ENCODE data around the gene ZBTB45. TPM values are rescaled to one million over a fixed set of nuclear protein-coding genes. Genes with fewer than 3 reads are reported as not detected.

The ZBTB45 gene
- total RNA-seq (2022), result 14.6 and 14.8 TPM in 2 replicates
- Bru-seq, nascent RNA, result percentile 63 among the genes with signal in this experiment
- BruChase-seq, experiment 1, labeled RNA remaining after a 2-hour chase, result percentile 72 among the genes with signal in this experiment
- percentile 64 among the genes with signal in this experiment for BruChase-seq, experiment 2, labeled RNA remaining after a 6-hour chase
- long read RNA-seq, transcript ZBTB45-202 (3 exons, 2,541 nt), result major isoform, 11 of 14 reads
- long read RNA-seq, partial matches to known transcripts, result 1 of 14 reads
- long read RNA-seq, other reads (novel, unspliced or antisense), result 1 of 14 reads

DNA sequence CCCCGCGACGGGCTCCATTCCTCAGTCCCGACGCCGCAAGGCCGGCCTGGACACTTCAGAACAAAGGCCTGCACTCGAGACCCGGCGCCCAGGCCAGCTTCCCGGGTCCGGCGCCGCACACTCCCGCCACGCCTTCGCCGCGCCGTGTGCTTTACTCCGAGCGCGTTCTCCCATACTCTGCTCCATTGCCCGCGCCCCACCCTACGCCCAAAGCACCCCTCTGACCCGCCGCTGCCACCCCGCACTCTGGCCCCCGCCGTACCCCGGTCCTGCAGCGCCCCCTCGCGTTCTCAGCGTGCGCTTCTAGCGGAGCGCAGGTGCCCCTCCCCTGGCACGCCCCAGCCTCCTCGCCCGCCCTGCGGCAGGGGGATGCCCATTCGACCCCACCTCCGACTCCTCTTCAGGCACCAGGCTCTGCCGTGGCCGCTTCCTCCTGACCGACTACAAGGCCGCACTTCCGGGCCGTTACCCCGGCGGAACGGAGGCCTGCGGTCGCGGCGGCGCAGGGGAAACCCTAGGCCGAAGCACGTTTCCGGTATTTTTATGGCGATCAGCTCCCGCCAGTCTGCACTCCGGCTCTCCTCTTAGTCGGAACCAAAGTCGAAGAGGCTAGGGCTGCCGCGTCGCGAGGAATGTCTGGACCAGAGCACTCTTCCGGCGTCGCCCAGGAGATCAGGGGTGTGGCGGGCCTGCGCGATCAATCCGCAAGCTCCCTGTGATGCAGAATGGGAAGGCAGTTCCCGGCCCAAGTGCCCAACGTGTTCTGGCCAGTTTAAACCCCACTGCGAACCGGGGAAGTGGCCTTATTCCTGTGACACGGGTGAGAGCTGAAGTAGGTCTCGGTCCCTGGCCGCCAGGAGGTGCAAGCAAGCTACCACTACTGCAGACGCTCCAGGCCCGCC is at the start of gene ZBTB45:
ZBTB45 (minus strand) TSS at position 456 of the 902 bp plus-strand sequence. CDS start 2,137 bp downstream, outside the sequence.
- Mint-ChIP-seq H3K4me3 (ENCODE audit: unreplicated experiment) (peak within 1 kb of the TSS; percentile 85), H3K36me3 (ENCODE audit: insufficient read depth, unreplicated experiment) (peaks cover 34% of the 10 kb centered on the region), H3K4me1 (ENCODE audit: low read depth, unreplicated experiment) (peaks cover 20% of the 10 kb centered on the region), H3K27me3 (ENCODE audit: insufficient read depth, unreplicated experiment) (no peaks in the 10 kb centered on the region), H3K27ac (ENCODE audit: unreplicated experiment) (peak within 1 kb of the TSS; percentile 85), H3K9me3 (ENCODE audit: unreplicated experiment) (no peaks in the 10 kb centered on the region)
- BruUV-seq (replicated peaks), result TSS peak; percentile 40
- peak; percentile 94 to 95 for DNase-seq
- Histone ChIP-seq H3K4me1 (peaks cover 13% of the 10 kb centered on the region), H3K36me3 (ENCODE audit: control insufficient read depth, insufficient read depth, low read length) (peaks cover 3% of the 10 kb centered on the region; the same call in 1 of the 2 replicates), H3K9me3 (no peaks in the 10 kb centered on the region), H3K27me3 (replicated peaks; ENCODE audit: control insufficient read depth, insufficient read depth, low read length) (no peaks in the 10 kb centered on the region), H3K4me3 (ENCODE audit: low read depth, low read length) (peak within 1 kb of the TSS; percentile 55)
- ChIA-PET CTCF (interaction anchor here (0.9 to 2.2 kb wide), 11 partner anchors 15 to 157 kb away, joined by 3 to 22 read pairs (median 4); partner anchors contain the start of genes CHMP2A, TRIM28, ZNF324B and ZNF497), POLR2A (interaction anchor here (0.6 to 2.2 kb wide), 8 partner anchors 18 to 280 kb away, joined by 3 to 37 read pairs (median 4); partner anchors contain the start of genes TRIM28, UBE2M and ZNF584)
- TF ChIP-seq, protein P1, sequence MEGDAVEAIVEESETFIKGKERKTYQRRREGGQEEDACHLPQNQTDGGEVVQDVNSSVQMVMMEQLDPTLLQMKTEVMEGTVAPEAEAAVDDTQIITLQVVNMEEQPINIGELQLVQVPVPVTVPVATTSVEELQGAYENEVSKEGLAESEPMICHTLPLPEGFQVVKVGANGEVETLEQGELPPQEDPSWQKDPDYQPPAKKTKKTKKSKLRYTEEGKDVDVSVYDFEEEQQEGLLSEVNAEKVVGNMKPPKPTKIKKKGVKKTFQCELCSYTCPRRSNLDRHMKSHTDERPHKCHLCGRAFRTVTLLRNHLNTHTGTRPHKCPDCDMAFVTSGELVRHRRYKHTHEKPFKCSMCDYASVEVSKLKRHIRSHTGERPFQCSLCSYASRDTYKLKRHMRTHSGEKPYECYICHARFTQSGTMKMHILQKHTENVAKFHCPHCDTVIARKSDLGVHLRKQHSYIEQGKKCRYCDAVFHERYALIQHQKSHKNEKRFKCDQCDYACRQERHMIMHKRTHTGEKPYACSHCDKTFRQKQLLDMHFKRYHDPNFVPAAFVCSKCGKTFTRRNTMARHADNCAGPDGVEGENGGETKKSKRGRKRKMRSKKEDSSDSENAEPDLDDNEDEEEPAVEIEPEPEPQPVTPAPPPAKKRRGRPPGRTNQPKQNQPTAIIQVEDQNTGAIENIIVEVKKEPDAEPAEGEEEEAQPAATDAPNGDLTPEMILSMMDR (IDR thresholded peaks at IDR 0.05; ENCODE audit: insufficient read depth in 1 of 2, low read depth in 1 of 2, low read length in 1 of 2, severe bottlenecking in 1 of 2, unreplicated experiment in 1 of 2), result peak; percentile 64 to 93
- intact Hi-C loops (cut with micrococcal nuclease; ENCODE audit: unreplicated experiment), result loop anchor here (1.0 to 2.0 kb wide), 8 partner anchors 19 to 191 kb away; partner anchors contain the start of genes RPS5, TRIM28, UBE2M and ZNF324

DNA sequence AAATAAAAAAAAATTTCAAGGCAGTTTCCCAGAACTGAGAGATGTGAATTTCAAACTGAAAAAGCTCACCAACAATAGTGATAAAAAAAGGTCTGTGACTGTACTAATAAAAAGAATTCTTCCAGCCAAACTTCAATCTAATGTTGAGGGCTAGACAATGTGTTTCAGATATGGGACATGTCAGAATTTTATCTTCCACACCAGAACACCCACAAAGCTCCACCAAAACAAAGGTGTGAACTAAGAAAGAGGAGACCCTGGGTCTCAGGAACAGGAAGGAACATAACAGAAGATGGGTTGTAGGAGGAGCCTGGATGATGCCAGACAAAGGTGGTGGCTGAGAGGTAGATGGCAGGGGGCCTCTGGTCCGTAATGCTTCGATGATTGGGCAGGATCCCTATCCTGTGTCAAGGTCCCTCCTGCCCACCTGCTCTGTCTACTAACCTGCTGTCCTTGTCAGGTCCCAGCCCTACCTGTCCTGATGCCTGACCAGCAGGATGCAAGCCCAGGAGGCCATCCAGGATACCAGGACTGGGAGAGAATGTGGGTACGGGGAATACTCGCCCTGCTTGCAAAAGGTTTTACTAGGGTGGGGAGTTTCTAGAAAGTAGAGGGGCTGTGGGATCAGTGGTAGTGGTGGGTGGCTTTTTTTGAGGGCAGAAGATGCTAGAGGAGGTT is 49.0 kb upstream of the ZBTB45 start:
- Mint-ChIP-seq H3K4me3 (ENCODE audit: unreplicated experiment) (no peak overlapping the region), H3K4me1 (ENCODE audit: low read depth, unreplicated experiment) (peaks cover 21% of the 10 kb centered on the region)

More for the DNA sequence above, 49.0 kb upstream of the ZBTB45 start:
- H3K27me3 ChIP-seq (replicated peaks; ENCODE audit: control insufficient read depth, insufficient read depth, low read length), result no peaks in the 10 kb centered on the region
- peaks cover 58% of the 10 kb centered on the region for H3K36me3 Mint-ChIP-seq (ENCODE audit: insufficient read depth, unreplicated experiment)
- no peak overlapping the region for H3K4me3 ChIP-seq (ENCODE audit: low read depth, low read length)
- H3K9me3 Mint-ChIP-seq (ENCODE audit: unreplicated experiment), result no peaks in the 10 kb centered on the region
- H3K36me3 ChIP-seq (ENCODE audit: control insufficient read depth, insufficient read depth, low read length), result no peaks in the 10 kb centered on the region; the same call in 1 of the 2 replicates
- no peaks in the 10 kb centered on the region for H3K4me1 ChIP-seq
- POLR2A ChIA-PET, result no interaction called here
- BruUV-seq (replicated peaks), result no TSS peak
- intact Hi-C loops (cut with micrococcal nuclease; ENCODE audit: unreplicated experiment), result no loop called here
- H3K27me3 Mint-ChIP-seq (ENCODE audit: insufficient read depth, unreplicated experiment), result no peaks in the 10 kb centered on the region
- H3K27ac Mint-ChIP-seq (ENCODE audit: unreplicated experiment), result no peak overlapping the region
- TF ChIP-seq, protein P1 (IDR thresholded peaks at IDR 0.05; ENCODE audit: insufficient read depth in 1 of 2, low read depth in 1 of 2, low read length in 1 of 2, severe bottlenecking in 1 of 2, unreplicated experiment in 1 of 2), result no peak
- H3K9me3 ChIP-seq, result no peaks in the 10 kb centered on the region
- DNase-seq, result peak in 1 of 2 experiments; percentile 29
- CTCF ChIA-PET, result no interaction called here
